A549 (cell line): Measurements from ENCODE around the gene TMEM238L.

Experiments
- RFX5 ChIP-seq: fragments of 450-650 bp; IDR thresholded peaks from 2 replicates; pipeline ENCODE4 v1.7.1; 2014; ENCODE audit warnings: antibody characterized with exemption, mild to moderate bottlenecking, moderate library complexity
- TF ChIP-seq, protein P1 (sequence below): fragments of >200 bp; sonication (Bioruptor Twin); formaldehyde crosslinking; IDR thresholded peaks from 3 replicates; pipeline ENCODE4 v1.5.1; 2016

DNA sequence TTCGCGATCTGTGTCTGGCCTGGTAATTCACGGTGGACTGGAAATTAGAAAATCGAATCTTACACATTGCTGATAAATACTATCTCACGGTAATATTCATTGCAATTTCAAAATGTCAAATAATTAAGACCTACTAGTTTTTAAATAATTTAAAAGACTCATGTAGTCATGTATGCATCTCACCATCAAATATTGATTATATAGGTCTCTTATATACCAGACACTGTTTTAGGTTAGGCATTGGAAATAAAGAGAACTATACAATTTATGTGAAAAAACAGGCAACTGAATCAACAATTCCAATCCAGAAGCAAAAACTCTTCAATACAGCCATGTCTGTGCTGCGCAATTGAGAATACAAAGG lies 41.5 kb upstream of the TMEM238L start:
- TF ChIP-seq, protein P1, sequence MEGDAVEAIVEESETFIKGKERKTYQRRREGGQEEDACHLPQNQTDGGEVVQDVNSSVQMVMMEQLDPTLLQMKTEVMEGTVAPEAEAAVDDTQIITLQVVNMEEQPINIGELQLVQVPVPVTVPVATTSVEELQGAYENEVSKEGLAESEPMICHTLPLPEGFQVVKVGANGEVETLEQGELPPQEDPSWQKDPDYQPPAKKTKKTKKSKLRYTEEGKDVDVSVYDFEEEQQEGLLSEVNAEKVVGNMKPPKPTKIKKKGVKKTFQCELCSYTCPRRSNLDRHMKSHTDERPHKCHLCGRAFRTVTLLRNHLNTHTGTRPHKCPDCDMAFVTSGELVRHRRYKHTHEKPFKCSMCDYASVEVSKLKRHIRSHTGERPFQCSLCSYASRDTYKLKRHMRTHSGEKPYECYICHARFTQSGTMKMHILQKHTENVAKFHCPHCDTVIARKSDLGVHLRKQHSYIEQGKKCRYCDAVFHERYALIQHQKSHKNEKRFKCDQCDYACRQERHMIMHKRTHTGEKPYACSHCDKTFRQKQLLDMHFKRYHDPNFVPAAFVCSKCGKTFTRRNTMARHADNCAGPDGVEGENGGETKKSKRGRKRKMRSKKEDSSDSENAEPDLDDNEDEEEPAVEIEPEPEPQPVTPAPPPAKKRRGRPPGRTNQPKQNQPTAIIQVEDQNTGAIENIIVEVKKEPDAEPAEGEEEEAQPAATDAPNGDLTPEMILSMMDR = no peak; the same call in 1 of the 3 replicates
- TF ChIP-seq RFX5 = no peak
